Stimulated activated CD8-positive, alpha-beta memory T cell treated with anti-CD3 and anti-CD28 coated beads, Interleukin-7, amount 100 ng/mL, for 4 hours (primary cell): ENCODE data around the gene SP1.
A peak's percentile ranks its signal among the peaks of the same experiment; 100 is the strongest.
"Not testable (repeated sequence)": the region's sequence is repeated elsewhere in the genome, so short reads cannot be mapped to it uniquely, and the experiment has no call there.

Source experiments
- DNase-seq, 2 donors: peaks; one replicate each; pipeline ENCODE4 v3.0.0-alpha.2; 2020; ENCODE audit warnings: low read depth in 2 of 2

SP1 gene

DNA sequence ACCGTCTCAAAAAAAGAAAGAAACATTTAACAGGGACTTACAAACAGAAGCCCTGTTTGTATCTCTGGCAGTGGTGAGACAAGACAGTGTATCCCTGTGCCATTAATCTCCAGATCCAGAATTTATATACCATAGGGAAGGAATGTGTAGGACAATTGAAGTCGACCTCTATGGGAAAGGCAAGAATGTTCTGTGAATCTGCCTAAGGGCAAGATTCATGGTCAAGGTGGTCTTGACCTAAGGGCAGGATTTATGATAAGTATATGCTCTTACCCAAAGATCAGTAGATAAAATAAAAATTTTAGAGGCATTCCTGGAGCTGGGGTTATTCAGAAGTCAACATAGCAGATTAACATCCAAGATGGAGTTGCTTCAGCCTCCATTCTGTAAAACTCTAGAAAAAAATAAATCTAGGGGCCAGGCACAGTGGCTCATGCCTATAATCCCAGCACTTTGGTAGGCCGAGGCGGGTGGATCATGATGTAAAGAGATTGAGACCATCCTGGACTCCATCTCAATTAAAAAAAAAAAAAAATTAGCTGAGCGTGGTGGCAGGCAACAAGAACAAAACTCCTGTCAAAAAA, 21.0 kb upstream of the SP1 start:
- no peak for DNase-seq

DNA sequence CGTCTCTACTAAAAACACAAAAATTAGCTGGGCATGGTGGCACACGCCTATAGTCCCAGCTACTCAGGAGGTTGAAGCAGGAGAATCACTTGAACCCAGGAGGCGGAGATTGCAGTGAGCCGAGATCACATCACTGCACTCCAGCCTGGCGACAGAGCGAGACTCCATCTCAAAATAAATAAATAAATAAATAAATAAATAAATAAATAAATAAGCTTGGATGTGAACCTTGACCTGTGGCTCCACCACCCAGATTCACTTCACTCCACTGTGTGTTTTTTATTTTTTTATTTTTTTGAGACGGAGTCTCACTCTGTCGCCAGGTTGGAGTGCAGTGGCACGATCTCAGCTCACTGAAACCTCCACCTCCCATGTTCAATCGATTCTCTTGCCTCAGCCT, 18.3 kb upstream of the SP1 start:
- DNase-seq, result not testable (repeated sequence)

DNA sequence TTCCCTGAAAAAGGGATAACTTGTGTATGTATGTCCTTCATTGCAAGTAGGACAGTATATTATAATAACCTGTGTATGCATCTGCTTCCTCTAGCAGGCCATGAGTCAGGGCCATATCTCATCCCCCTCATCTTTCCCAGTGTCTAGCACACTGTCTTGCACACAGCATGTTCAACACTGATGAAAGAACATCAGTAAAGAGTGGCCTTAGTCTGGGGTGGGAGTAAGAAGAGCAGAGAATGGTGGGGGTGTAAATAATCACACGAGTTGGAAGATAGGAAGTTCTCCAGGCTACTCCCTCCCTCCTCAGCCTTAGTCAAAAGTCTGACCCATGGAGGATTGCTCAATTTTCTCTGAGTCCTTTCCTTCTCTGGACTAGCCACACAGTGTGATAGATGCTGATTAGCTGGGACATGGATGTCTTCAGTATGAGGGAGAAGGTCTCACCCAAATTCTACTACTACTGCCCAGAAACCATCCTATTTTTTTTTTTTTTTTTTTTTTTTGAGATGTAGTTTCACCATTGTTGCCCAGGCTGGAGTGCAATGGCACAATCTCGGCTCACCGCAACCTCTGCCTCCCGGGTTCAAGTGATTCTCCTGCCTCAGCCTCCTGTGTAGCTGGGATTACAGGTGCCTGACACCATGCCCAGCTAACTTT, 14.6 kb upstream of the SP1 start:
- no peak for DNase-seq

DNA sequence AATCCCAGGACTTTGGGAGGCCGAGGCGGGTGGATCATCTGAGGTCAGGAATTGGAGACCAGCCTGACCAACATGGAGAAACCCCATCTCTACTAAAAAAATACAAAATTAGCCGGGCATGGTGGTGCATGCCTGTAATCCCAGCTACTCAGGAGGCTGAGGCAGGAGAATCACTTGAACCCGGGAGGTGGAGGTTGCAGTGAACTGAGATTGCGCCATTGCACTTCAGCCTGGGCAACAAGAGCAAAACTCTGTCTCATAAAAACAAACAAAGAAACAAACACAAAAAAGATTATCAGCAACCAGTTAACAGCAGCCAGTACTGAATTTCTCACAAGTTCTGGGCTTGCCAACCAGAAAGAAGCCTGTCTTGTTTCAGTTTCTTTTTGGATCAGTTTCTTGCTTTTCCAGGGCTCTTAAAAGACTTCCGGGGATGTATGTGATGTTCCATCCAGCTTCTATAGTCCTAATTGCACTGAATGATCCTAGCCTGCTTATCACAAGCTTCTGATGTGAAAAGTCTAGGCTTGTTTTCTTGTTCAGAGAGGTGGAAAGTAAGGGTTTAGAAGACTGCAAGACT, 6.3 kb upstream of the SP1 start:
- not testable (repeated sequence) for DNase-seq

DNA sequence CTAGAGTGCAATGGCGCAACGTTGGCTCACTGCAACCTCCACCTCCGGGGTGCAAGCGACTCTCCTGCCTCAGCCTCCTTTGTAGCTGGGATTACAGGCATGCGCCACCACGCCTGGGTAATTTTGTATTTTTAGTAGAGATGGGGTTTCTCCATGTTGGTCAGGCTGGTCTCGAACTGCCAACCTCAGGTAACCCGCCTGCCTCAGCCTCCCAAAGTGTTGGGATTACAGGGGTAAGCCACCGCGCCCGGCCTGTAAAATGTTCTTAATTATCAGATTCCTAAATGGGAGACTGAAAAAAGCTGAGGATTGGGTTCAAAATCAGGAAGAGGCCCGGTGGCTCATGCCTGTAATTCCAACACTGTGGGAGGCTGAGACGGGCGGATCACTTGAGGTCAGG, 5.7 kb upstream of the SP1 start:
- not testable (repeated sequence) for DNase-seq

DNA sequence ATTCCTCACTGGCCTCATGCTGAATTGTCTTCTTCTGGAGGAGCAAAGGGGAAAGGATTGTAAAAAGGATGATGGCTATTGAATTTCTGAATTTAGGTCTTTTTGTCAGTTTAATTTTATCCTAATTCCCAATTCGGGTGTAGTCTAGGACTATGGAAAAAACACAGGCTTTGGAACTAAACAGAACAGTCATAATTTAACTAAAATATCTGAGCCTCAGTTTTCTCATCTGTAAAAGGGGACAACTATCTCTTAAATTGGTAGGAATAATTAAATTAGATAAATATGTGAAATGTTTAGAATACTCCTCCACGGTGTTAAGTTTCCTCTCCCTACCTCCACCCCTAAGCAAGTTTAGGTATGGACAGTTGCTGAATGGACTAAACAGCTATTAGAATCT, 3.2 kb upstream of the SP1 start:
- DNase-seq, result no peak

DNA sequence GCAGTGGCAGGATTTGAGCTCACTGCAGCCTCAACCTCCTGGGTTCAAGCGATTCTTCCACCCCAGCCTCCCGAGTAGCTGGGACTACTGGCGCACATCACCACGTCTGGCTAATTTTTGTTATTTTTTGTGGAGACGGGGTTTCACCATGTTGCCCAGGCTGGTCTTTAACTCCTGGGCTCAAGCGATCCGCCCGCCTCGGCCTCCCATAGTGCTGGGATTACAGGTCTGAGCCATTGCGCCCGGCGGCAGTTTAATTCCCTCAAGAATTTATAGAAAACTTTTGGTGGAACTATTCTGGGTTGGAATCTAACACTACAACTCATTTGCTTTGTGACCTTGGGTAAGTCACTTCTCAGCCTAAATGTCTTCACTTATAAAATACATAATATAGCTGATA, 1.8 kb upstream of the SP1 start:
- DNase-seq, result no peak

GRCh38 chr12:53378724-53379388, 1.1 kb upstream of the SP1 start:
- no peak for DNase-seq

- peak; percentile 95 to 100 for DNase-seq
These were observed 430 bp upstream of the SP1 start for GRCh38 chr12:53379389-53380103.

GRCh38 chr12:53380794-53381730, 1.1 kb downstream of the SP1 start:
- no peak for DNase-seq

- no peak for DNase-seq
These were observed 2.0 kb downstream of the SP1 start for GRCh38 chr12:53381731-53382630.

DNA sequence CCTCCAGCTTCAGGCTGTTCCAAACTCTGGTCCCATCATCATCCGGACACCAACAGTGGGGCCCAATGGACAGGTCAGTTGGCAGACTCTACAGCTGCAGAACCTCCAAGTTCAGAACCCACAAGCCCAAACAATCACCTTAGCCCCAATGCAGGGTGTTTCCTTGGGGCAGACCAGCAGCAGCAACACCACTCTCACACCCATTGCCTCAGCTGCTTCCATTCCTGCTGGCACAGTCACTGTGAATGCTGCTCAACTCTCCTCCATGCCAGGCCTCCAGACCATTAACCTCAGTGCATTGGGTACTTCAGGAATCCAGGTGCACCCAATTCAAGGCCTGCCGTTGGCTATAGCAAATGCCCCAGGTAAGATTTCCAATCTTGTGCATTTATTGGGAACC, 3.3 kb downstream of the SP1 start:
- DNase-seq, result no peak

GRCh38 chr12:53386381-53386780, 6.4 kb downstream of the SP1 start:
- DNase-seq, result not testable (repeated sequence)

- no peak for DNase-seq
These were observed 9.0 kb downstream of the SP1 start for GRCh38 chr12:53388932-53389331.

- DNase-seq, result no peak
These were observed 9.7 kb downstream of the SP1 start for GRCh38 chr12:53389702-53390101.

DNA sequence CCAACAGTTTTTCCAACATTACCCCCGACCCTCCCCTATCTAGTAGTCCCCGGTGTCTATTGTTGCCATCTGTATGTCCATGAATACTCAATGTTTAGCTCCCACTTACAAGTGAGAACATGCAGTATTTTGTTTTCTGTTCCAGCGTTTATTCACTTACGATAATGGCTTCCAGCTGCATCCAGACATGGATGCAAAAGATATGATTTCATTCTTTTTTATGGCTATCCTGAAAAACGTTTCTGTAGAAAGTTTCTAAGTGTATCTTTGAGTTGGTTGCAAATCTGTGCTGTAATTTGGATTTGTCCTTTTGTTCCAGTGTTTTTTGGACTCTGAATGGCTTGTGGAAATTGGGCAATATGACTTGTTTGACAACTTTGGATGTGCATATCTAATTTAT, 11.7 kb downstream of the SP1 start:
- no peak for DNase-seq

DNA sequence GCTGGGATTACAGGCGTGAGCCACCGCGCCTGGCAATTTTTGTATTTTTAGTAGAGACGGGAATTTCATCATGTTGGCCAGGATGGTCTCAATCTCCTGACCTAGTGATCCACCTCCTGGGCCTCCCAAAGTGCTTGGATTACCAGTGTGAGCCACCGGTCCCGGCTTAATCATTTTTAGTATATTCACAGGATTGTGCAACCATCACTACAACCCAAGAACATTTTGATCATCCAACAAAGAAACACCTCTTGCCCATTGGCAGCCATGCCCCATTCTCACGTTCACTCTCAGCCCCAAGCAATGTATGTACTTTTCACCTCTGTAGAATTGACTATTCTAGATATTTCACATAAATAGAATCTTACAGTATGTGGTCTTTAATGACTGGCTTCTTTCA, 19.9 kb downstream of the SP1 start:
- DNase-seq, result no peak

GRCh38 chr12:53402351-53402750, 22.4 kb downstream of the SP1 start:
- DNase-seq, result not testable (repeated sequence)

GRCh38 chr12:53402871-53403270, 22.9 kb downstream of the SP1 start:
- DNase-seq, result no peak

GRCh38 chr12:53410951-53411350, 31.0 kb downstream of the SP1 start:
- DNase-seq, result no peak
